Progenitor cell of endocrine pancreas (in vitro differentiated cells): ENCODE measurements around the gene CAPN7. TPM values are rescaled to one million over a fixed set of nuclear protein-coding genes. Genes with fewer than 3 reads are reported as not detected.
A peak's percentile ranks its signal among the peaks of the same experiment; 100 is the strongest.
"Not testable (repeated sequence)": the region's sequence is repeated elsewhere in the genome, so short reads cannot be mapped to it uniquely, and the experiment has no call there.

ENCODE experiments used
- DNase-seq: peaks from one replicate; pipeline ENCODE4 v3.0.0; 2021; ENCODE audit warnings: low spot score; ENCODE audit not compliant: unreplicated experiment
- H3K27ac Mint-ChIP-seq: 2 replicates; pipeline ENCODE4 v1.8.0; 2021; ENCODE audit warnings: mild to moderate bottlenecking, moderate library complexity, mixed read lengths
- H3K27me3 Mint-ChIP-seq: 2 replicates; pipeline ENCODE4 v1.8.0; 2021; ENCODE audit warnings: mixed read lengths
- H3K36me3 Mint-ChIP-seq: 2 replicates; pipeline ENCODE4 v1.8.0; 2022; ENCODE audit warnings: mixed read lengths; ENCODE audit not compliant: insufficient read depth
- H3K4me1 Mint-ChIP-seq: 2 replicates; pipeline ENCODE4 v1.8.0; 2021; ENCODE audit warnings: low read depth, mixed read lengths
- H3K4me3 Mint-ChIP-seq: 2 replicates; pipeline ENCODE4 v1.8.0; 2021; ENCODE audit warnings: low read depth, mild to moderate bottlenecking, moderate library complexity, mixed read lengths
- H3K9me3 Mint-ChIP-seq: 2 replicates; pipeline ENCODE4 v1.8.0; 2021; ENCODE audit warnings: low read depth, mixed read lengths
- CTCF ChIP-seq: fragments of 200-600 bp; sonication (generic); IDR thresholded peaks from one replicate; pipeline ENCODE4 v1.5.0; 2021; ENCODE audit warnings: antibody characterized with exemption, mild to moderate bottlenecking; ENCODE audit not compliant: unreplicated experiment
- total RNA-seq: library from RNA; stranded (reverse); gene quantifications from 2 replicates; pipeline ENCODE4 v1.2.1, GENCODE V29; 2021

CAPN7 gene
- total RNA-seq, 1 donor from 2014 or later: 46.3 TPM

- Mint-ChIP-seq H3K4me1 (no peaks in the 10 kb centered on the region), H3K27me3 (peaks cover 10% of the 10 kb centered on the region), H3K4me3 (no peak overlapping the region), H3K9me3 (peaks cover 5% of the 10 kb centered on the region), H3K27ac (no peak overlapping the region), H3K36me3 (no peaks in the 10 kb centered on the region)
- TF ChIP-seq CTCF: no peak
- DNase-seq: no peak
These were observed 20.6 kb upstream of the CAPN7 start for GRCh38 chr3:15185404-15185803.

- Mint-ChIP-seq H3K27ac (peak overlapping the region; percentile 6), H3K36me3 (no peaks in the 10 kb centered on the region), H3K4me3 (no peak overlapping the region), H3K9me3 (peaks cover 5% of the 10 kb centered on the region), H3K27me3 (peaks cover 4% of the 10 kb centered on the region), H3K4me1 (no peaks in the 10 kb centered on the region)
- no peak for TF ChIP-seq CTCF
- DNase-seq: no peak
These were observed 20.0 kb upstream of the CAPN7 start for GRCh38 chr3:15186101-15186476.

- H3K27me3 Mint-ChIP-seq, H3K9me3 Mint-ChIP-seq, H3K4me1 Mint-ChIP-seq, H3K36me3 Mint-ChIP-seq, H3K4me3 Mint-ChIP-seq, DNase-seq: not testable (repeated sequence)
- peak overlapping the region; percentile 6 for H3K27ac Mint-ChIP-seq
These were observed 19.4 kb upstream of the CAPN7 start for GRCh38 chr3:15186477-15187164.

- H3K4me1 Mint-ChIP-seq: peaks cover 3% of the 10 kb centered on the region
- H3K36me3 Mint-ChIP-seq: no peaks in the 10 kb centered on the region
- peaks cover 4% of the 10 kb centered on the region for H3K27me3 Mint-ChIP-seq
- H3K9me3 Mint-ChIP-seq: peaks cover 3% of the 10 kb centered on the region
- H3K4me3 Mint-ChIP-seq: no peak overlapping the region
- TF ChIP-seq CTCF: no peak
- no peak for DNase-seq
- no peak overlapping the region for H3K27ac Mint-ChIP-seq
These were observed 8.6 kb upstream of the CAPN7 start for GRCh38 chr3:15197340-15198029.

GRCh38 chr3:15198686-15199085, 7.4 kb upstream of the CAPN7 start:
- Mint-ChIP-seq H3K9me3 (peaks cover 2% of the 10 kb centered on the region), H3K27ac (no peak overlapping the region), H3K27me3 (peaks cover 3% of the 10 kb centered on the region), H3K4me3 (no peak overlapping the region), H3K4me1 (peaks cover 3% of the 10 kb centered on the region), H3K36me3 (no peaks in the 10 kb centered on the region)
- no peak for DNase-seq
- no peak for TF ChIP-seq CTCF
